Fibroblast of pulmonary artery (primary cell): ENCODE measurements around the gene PLAC9.

Experiments used
- DNase-seq: peaks from one replicate; pipeline ENCODE4 v3.0.0-alpha.2; 2010; ENCODE audit warnings: low read depth
- H3K4me3 ChIP-seq: replicated peaks from 2 replicates; pipeline ENCODE4 v1.5.1; 2011; ENCODE audit warnings: low read depth, mild to moderate bottlenecking, control low read depth, low read length, moderate library complexity
- TF ChIP-seq, protein P1 (sequence below): IDR thresholded peaks from 2 replicates; pipeline ENCODE4 v1.5.1; 2011; ENCODE audit warnings: mild to moderate bottlenecking, control low read depth, low read length, inconsistent platforms; ENCODE audit errors: missing control alignments

PLAC9 gene

GRCh38 chr10:80188713-80189112 lies 56.2 kb downstream of the PLAC9 start:
- DNase-seq = no peak
- H3K4me3 ChIP-seq = no peak overlapping the region
- TF ChIP-seq, protein P1, sequence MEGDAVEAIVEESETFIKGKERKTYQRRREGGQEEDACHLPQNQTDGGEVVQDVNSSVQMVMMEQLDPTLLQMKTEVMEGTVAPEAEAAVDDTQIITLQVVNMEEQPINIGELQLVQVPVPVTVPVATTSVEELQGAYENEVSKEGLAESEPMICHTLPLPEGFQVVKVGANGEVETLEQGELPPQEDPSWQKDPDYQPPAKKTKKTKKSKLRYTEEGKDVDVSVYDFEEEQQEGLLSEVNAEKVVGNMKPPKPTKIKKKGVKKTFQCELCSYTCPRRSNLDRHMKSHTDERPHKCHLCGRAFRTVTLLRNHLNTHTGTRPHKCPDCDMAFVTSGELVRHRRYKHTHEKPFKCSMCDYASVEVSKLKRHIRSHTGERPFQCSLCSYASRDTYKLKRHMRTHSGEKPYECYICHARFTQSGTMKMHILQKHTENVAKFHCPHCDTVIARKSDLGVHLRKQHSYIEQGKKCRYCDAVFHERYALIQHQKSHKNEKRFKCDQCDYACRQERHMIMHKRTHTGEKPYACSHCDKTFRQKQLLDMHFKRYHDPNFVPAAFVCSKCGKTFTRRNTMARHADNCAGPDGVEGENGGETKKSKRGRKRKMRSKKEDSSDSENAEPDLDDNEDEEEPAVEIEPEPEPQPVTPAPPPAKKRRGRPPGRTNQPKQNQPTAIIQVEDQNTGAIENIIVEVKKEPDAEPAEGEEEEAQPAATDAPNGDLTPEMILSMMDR = no peak

GRCh38 chr10:80191589-80192270 lies 59.2 kb downstream of the PLAC9 start:
- DNase-seq = no peak
- H3K4me3 ChIP-seq = no peak overlapping the region
- TF ChIP-seq, protein P1 = no peak

GRCh38 chr10:80192553-80192952 lies 60.0 kb downstream of the PLAC9 start:
- H3K4me3 ChIP-seq = no peak overlapping the region
- TF ChIP-seq, protein P1 = no peak

GRCh38 chr10:80194373-80195045 lies 62.0 kb downstream of the PLAC9 start:
- no peak overlapping the region for H3K4me3 ChIP-seq
- no peak for DNase-seq
- TF ChIP-seq, protein P1 = no peak

More at GRCh38 chr10:80192553-80192952, 60.0 kb downstream of the PLAC9 start:
- DNase-seq = no peak
